Left ventricle myocardium inferior (tissue), 1 donor: ENCODE data around the gene TTF2. TPM values are rescaled to one million over a fixed set of nuclear protein-coding genes. Genes with fewer than 3 reads are reported as not detected.

ENCODE experiments used
- DNase-seq: peaks from one replicate; pipeline ENCODE4 v3.0.0-alpha.2; 2020
- H3K27ac ChIP-seq: fragments of 200-600 bp; replicated peaks from 2 replicates; pipeline ENCODE4 v1.8.0; 2021
- H3K27me3 ChIP-seq: fragments of 200-600 bp; 2 replicates; pipeline ENCODE4 v1.8.0; 2021; ENCODE audit warnings: low read depth
- H3K36me3 ChIP-seq: fragments of 200-600 bp; 2 replicates; pipeline ENCODE4 v1.8.0; 2021
- H3K4me1 ChIP-seq: fragments of 200-600 bp; 2 replicates; pipeline ENCODE4 v1.8.0; 2021
- H3K4me3 ChIP-seq: fragments of 200-600 bp; 2 replicates; pipeline ENCODE4 v1.8.0; 2021; ENCODE audit warnings: mild to moderate bottlenecking, moderate library complexity
- H3K9me3 ChIP-seq: fragments of 200-600 bp; replicated peaks from 2 replicates; pipeline ENCODE4 v1.8.0; 2021
- intact Hi-C: fragments of 100-400 bp; cut with micrococcal nuclease; formaldehyde crosslinking; loops from one replicate; pipeline ENCODE4 v1.11.0; 2022
- total RNA-seq: library from RNA; stranded (reverse); fragmentation: NEBNext Ultra II Directional; extraction: Animal tissue kit (Norgen Biotek cat#: 25700); gene quantifications from one replicate; pipeline ENCODE4 v1.2.1, GENCODE V29; 2021
- TF ChIP-seq, protein P1 (sequence below): fragments of 200-600 bp; IDR thresholded peaks from 2 replicates; pipeline ENCODE4 v1.8.0; 2021; ENCODE audit warnings: antibody characterized with exemption, mild to moderate bottlenecking, borderline replicate concordance
- donor health status: DM: no; HTN: yes; CAD: no; lungs with severe emphysema.

TTF2 gene
- total RNA-seq, 1 donor from 2014 or later: 6.4 TPM

DNA sequence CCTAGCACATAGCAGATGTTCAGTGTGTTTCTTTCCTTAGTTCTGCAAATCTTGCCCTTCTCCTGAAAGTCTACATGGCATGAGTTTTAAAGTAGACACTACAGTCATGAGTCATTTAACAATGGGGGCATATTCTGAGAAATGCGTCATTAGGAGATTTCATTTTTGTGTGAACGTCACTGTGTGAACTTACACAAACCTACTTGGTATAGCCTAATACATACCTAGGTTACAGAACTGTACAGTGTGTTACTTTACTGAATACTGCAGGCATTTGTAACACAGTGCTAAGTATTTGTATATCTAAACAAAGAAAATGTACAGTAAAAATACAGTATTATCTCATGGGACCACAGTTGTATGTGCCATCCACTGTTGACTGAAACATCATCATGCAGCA is 10.0 kb downstream of the TTF2 start:
- Histone ChIP-seq H3K9me3 (no peaks in the 10 kb centered on the region), H3K4me1 (no peaks in the 10 kb centered on the region), H3K4me3 (no peak overlapping the region), H3K27me3 (no peaks in the 10 kb centered on the region), H3K27ac (no peak overlapping the region), H3K36me3 (peaks cover 1% of the 10 kb centered on the region)
- intact Hi-C loops: loop anchor here (5.0 kb wide), 1 partner anchor 57 kb away; no protein-coding TSS in a partner anchor
- TF ChIP-seq, protein P1, sequence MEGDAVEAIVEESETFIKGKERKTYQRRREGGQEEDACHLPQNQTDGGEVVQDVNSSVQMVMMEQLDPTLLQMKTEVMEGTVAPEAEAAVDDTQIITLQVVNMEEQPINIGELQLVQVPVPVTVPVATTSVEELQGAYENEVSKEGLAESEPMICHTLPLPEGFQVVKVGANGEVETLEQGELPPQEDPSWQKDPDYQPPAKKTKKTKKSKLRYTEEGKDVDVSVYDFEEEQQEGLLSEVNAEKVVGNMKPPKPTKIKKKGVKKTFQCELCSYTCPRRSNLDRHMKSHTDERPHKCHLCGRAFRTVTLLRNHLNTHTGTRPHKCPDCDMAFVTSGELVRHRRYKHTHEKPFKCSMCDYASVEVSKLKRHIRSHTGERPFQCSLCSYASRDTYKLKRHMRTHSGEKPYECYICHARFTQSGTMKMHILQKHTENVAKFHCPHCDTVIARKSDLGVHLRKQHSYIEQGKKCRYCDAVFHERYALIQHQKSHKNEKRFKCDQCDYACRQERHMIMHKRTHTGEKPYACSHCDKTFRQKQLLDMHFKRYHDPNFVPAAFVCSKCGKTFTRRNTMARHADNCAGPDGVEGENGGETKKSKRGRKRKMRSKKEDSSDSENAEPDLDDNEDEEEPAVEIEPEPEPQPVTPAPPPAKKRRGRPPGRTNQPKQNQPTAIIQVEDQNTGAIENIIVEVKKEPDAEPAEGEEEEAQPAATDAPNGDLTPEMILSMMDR: no peak
- no peak for DNase-seq

GRCh38 chr1:117076648-117077047 is 16.5 kb downstream of the TTF2 start:
- Histone ChIP-seq H3K4me1 (peaks cover 7% of the 10 kb centered on the region), H3K36me3 (peaks cover 41% of the 10 kb centered on the region), H3K27ac (no peak overlapping the region), H3K9me3 (no peaks in the 10 kb centered on the region), H3K4me3 (no peak overlapping the region), H3K27me3 (no peaks in the 10 kb centered on the region)
- DNase-seq: no peak
- TF ChIP-seq, protein P1: no peak
- intact Hi-C loops: no loop called here

DNA sequence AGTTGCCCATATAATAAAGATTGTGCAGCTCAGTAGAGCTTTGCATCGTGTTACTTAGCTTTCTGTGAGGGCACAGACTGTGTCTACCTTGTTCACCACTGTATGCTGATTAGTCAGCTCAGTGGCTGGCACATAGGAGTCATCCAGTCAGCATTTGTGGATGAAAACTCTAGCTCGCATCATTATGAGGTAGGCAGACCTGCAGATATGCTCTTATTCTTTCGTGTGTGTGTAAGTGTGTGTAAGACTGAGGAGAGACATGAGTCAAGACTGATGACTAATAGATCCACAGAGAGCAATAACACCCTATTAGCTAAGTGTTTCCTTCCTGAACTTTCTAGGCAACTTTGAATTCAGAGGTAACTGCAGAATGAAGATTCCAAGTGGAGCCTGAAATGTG is 17.1 kb downstream of the TTF2 start:
- Histone ChIP-seq H3K4me1 (peaks cover 7% of the 10 kb centered on the region), H3K27me3 (no peaks in the 10 kb centered on the region), H3K36me3 (peaks cover 47% of the 10 kb centered on the region), H3K9me3 (no peaks in the 10 kb centered on the region), H3K27ac (no peak overlapping the region), H3K4me3 (no peak overlapping the region)
- intact Hi-C loops: no loop called here
- DNase-seq: no peak
- TF ChIP-seq, protein P1: no peak

DNA sequence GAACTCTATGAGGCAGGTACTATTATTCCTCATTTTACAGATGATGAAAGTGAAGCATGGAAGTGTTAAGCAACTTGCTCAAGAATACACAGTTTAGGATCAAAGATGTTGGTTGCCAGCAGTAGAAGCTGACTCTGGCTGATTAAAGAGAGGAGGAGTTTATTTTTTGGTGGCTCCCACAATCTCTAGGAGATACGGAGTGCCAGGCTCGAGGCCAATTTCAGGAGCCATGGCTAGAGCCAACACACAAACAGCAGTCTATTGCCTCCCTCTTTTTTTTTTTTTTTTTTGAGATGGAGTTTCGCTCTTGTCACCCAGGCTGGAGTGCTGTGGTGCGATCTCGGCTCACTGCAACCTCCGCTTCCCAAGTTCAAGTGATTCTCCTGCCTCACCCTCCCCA is 19.6 kb downstream of the TTF2 start:
- H3K36me3 ChIP-seq: peaks cover 51% of the 10 kb centered on the region
- no peaks in the 10 kb centered on the region for H3K27me3 ChIP-seq
- no peak overlapping the region for H3K27ac ChIP-seq
- no peaks in the 10 kb centered on the region for H3K9me3 ChIP-seq
- peaks cover 7% of the 10 kb centered on the region for H3K4me1 ChIP-seq
- no peak overlapping the region for H3K4me3 ChIP-seq
- DNase-seq: no peak
- intact Hi-C loops: no loop called here
- TF ChIP-seq, protein P1: no peak

GRCh38 chr1:117084231-117084630 is 24.1 kb downstream of the TTF2 start:
- DNase-seq: no peak
- TF ChIP-seq, protein P1: no peak
- H3K9me3 ChIP-seq: no peaks in the 10 kb centered on the region
- peaks cover 25% of the 10 kb centered on the region for H3K36me3 ChIP-seq
- H3K4me1 ChIP-seq: peaks cover 7% of the 10 kb centered on the region
- no peak overlapping the region for H3K4me3 ChIP-seq
- intact Hi-C loops: no loop called here
- H3K27me3 ChIP-seq: no peaks in the 10 kb centered on the region
- H3K27ac ChIP-seq: no peak overlapping the region

DNA sequence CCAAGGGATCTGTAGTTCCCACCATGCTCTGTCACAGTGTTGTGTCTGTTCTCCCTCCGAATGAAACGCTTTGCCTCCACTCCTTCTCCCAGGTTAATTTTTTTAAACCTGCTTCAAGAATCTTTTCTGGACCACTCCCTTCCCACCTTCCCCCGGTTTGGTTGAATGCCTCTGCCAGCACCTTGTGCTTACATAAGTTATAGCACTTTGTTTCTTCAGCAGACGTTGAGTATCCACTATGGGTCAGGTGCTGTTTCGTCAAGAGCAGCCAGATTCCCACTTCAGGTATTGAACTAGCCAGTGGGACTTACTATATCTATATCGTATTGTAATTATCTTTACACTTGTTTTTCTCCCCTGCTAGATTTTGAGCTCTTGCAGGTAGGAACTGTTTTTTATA is 27.6 kb downstream of the TTF2 start:
- no peak overlapping the region for H3K27ac ChIP-seq
- peaks cover 14% of the 10 kb centered on the region for H3K36me3 ChIP-seq
- peaks cover 5% of the 10 kb centered on the region for H3K4me1 ChIP-seq
- no peaks in the 10 kb centered on the region for H3K27me3 ChIP-seq
- H3K4me3 ChIP-seq: no peak overlapping the region
- TF ChIP-seq, protein P1: no peak
- DNase-seq: no peak
- intact Hi-C loops: no loop called here
- no peaks in the 10 kb centered on the region for H3K9me3 ChIP-seq
